ENCODE measurements around the gene CACNB2. TPM values are rescaled to one million over a fixed set of nuclear protein-coding genes. Genes with fewer than 3 reads are reported as not detected.
A peak's percentile ranks its signal among the peaks of the same experiment; 100 is the strongest.

The CACNB2 gene
- total RNA-seq, 1 donor from 2014 or later, result 45.6 TPM

GRCh38 chr10:18486438-18486837 is 346.2 kb downstream of the CACNB2 start:
- no peak for DNase-seq (ENCODE audit: missing footprints)
- intact Hi-C loops (cut with DNase I), result no loop called here
- peak; percentile 68 for ATAC-seq

GRCh38 chr10:18490755-18491154 is 350.5 kb downstream of the CACNB2 start:
- DNase-seq (ENCODE audit: missing footprints), result no peak
- intact Hi-C loops (cut with DNase I), result no loop called here
- peak; percentile 36 for ATAC-seq

- DNase-seq (ENCODE audit: missing footprints), result no peak
- intact Hi-C loops (cut with DNase I), result no loop called here
- no peak for ATAC-seq
These were observed 357.7 kb downstream of the CACNB2 start for GRCh38 chr10:18497806-18498369.

- DNase-seq (ENCODE audit: missing footprints) (no peak), ATAC-seq (no peak)
- intact Hi-C loops (cut with DNase I), result no loop called here
These were observed 358.8 kb downstream of the CACNB2 start for GRCh38 chr10:18498998-18499397.

DNA sequence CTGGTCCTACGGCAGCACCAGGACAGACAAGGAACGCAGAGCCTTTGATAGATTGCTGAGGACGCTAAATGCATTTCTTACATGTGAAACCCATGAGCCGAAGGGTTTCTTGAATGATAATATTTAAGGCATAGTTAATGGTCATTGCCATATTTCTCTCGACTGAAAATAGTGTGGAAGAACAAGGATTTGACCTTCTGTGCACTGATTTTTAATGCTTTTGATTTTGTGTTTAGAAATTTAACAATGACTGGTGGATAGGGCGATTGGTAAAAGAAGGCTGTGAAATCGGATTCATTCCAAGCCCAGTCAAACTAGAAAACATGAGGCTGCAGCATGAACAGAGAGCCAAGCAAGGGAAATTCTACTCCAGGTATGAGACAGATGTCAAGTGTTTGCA is 360.4 kb downstream of the CACNB2 start:
- ATAC-seq, result no peak
- intact Hi-C loops (cut with DNase I), result no loop called here
- DNase-seq (ENCODE audit: missing footprints), result no peak

- intact Hi-C loops (cut with DNase I), result no loop called here
- no peak for ATAC-seq
- DNase-seq (ENCODE audit: missing footprints), result no peak
These were observed 361.0 kb downstream of the CACNB2 start for GRCh38 chr10:18501198-18501597.

GRCh38 chr10:18501629-18502028 is 361.4 kb downstream of the CACNB2 start:
- intact Hi-C loops (cut with DNase I), result no loop called here
- no peak for ATAC-seq
- DNase-seq (ENCODE audit: missing footprints), result no peak

DNA sequence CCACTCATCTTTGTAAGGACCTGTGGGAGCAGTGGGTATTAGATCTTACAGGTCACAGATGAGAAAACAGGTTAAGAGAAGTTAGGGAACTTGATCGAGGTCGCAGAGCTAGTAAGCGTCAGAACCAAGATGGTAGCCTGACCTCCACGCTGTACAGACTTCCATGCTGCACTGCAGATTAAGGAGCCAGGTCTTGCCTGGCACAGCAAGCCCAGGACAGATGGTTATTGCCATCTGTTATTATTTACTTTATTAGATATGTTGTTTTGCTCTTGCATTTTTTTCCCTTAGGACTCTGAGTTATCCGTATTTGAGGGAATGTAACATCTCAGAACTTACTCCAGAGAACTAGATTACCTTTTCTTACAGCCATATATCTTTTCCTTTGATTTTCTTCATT is 363.9 kb downstream of the CACNB2 start:
- ATAC-seq (no peak), DNase-seq (ENCODE audit: missing footprints) (no peak)
- intact Hi-C loops (cut with DNase I), result no loop called here

GRCh38 chr10:18505456-18506118 is 365.4 kb downstream of the CACNB2 start:
- no peak for DNase-seq (ENCODE audit: missing footprints)
- ATAC-seq, result peak; percentile 41
- intact Hi-C loops (cut with DNase I), result no loop called here

- ATAC-seq (no peak), DNase-seq (ENCODE audit: missing footprints) (no peak)
- intact Hi-C loops (cut with DNase I), result no loop called here
These were observed 368.4 kb downstream of the CACNB2 start for GRCh38 chr10:18508587-18508986.

GRCh38 chr10:18514537-18514936 is 374.3 kb downstream of the CACNB2 start:
- intact Hi-C loops (cut with DNase I), result no loop called here
- no peak for ATAC-seq
- DNase-seq (ENCODE audit: missing footprints), result no peak

GRCh38 chr10:18516851-18517250 is 376.6 kb downstream of the CACNB2 start:
- ATAC-seq (no peak), DNase-seq (ENCODE audit: missing footprints) (no peak)
- intact Hi-C loops (cut with DNase I), result no loop called here

- ATAC-seq, result no peak
- intact Hi-C loops (cut with DNase I), result no loop called here
- DNase-seq (ENCODE audit: missing footprints), result no peak
These were observed 382.8 kb downstream of the CACNB2 start for GRCh38 chr10:18523025-18523424.

DNA sequence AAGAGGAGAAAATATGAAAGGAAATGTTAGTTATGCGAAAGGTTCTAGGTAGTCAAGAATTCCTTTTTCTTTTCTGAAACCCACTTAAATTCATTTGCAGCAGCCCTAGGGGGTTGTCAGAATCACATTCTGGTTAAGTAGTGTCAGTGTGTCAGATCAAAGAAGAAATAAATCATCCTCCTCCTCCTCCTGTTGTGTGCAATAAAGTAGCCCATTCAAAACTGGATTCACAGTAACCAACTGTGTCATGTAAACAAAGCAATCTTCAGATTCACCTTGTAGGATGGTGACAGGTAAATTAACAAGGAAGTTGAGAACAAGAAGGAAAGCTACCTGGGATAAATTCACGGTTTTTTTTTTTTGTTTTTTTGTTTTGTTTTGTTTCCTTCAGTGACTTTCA is 383.6 kb downstream of the CACNB2 start:
- intact Hi-C loops (cut with DNase I), result no loop called here
- DNase-seq (ENCODE audit: missing footprints) (no peak), ATAC-seq (no peak)

GRCh38 chr10:18527687-18528086 is 387.5 kb downstream of the CACNB2 start:
- ATAC-seq (peak; percentile 45), DNase-seq (ENCODE audit: missing footprints) (no peak)
- intact Hi-C loops (cut with DNase I), result no loop called here

DNA sequence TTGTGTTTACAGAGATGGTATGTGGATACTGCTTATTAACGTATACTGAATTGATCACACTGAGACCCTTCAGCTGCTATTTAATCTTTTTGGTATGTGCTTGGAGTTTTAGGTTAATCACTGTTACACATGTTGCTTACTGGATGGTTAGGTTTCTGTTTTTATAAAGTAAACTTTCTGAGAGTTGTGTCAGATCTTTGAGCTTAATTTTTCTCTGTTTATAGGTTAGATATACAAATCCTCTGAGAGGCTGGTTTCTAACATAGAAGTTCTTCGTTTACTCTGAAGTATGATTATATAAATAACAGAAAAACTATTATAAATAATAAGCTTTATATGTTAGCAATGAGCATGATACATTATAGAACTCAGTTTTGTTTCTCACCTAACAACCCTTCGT is 388.1 kb downstream of the CACNB2 start:
- intact Hi-C loops (cut with DNase I), result no loop called here
- ATAC-seq, result no peak
- no peak for DNase-seq (ENCODE audit: missing footprints)

GRCh38 chr10:18532881-18533535 is 392.8 kb downstream of the CACNB2 start:
- intact Hi-C loops (cut with DNase I), result no loop called here
- DNase-seq (ENCODE audit: missing footprints) (no peak), ATAC-seq (no peak)

- no peak for DNase-seq (ENCODE audit: missing footprints)
- intact Hi-C loops (cut with DNase I), result no loop called here
- ATAC-seq, result no peak
These were observed 393.7 kb downstream of the CACNB2 start for GRCh38 chr10:18533896-18534295.

DNA sequence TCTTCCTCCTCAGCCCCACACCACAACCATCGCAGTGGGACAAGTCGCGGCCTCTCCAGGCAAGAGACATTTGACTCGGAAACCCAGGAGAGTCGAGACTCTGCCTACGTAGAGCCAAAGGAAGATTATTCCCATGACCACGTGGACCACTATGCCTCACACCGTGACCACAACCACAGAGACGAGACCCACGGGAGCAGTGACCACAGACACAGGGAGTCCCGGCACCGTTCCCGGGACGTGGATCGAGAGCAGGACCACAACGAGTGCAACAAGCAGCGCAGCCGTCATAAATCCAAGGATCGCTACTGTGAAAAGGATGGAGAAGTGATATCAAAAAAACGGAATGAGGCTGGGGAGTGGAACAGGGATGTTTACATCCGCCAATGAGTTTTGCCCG is 399.1 kb downstream of the CACNB2 start:
- peak; percentile 68 for DNase-seq (ENCODE audit: missing footprints)
- intact Hi-C loops (cut with DNase I), result no loop called here
- ATAC-seq, result peak; percentile 17

DNA sequence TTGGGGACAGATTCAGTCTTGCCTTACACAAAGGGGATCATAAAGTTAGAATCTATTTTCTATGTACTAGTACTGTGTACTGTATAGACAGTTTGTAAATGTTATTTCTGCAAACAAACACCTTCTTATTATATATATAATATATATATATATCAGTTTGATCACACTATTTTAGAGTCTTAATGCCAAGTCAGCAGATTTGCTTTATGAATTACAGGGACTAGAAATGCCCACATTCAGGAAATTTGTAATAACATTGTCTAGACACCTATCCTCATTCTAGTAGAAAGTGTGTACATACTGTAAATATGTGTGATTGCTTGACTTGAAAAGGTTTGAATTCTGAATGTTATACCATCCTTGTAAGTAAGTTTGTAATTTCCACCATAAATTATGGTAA is 400.0 kb downstream of the CACNB2 start:
- intact Hi-C loops (cut with DNase I), result no loop called here
- DNase-seq (ENCODE audit: missing footprints) (no peak), ATAC-seq (no peak)
